Panc1 (cell line): ENCODE data around the gene SDK1.

ENCODE experiments used
- POLR2AphosphoS5 ChIP-seq: IDR thresholded peaks from 2 replicates; pipeline ENCODE4 v1.6.1; 2012; ENCODE audit warnings: mild to moderate bottlenecking, low read depth, low read length, moderate library complexity
- TCF7L2 ChIP-seq: IDR thresholded peaks from 2 replicates; pipeline ENCODE4 v1.6.1; 2011; ENCODE audit warnings: mild to moderate bottlenecking, low read depth, low read length, inconsistent platforms
- TF ChIP-seq, protein P1 (sequence below): fragments of 450-650 bp; IDR thresholded peaks from 2 replicates; pipeline ENCODE4 v1.5.1; 2017; ENCODE audit warnings: mild to moderate bottlenecking
- TF ChIP-seq, protein P2 (sequence below), 2 experiments: IDR thresholded peaks; 2 replicates each; pipeline ENCODE4 v1.6.1; 2011 to 2012; ENCODE audit warnings: low read depth in 2 of 2, control low read depth in 1 of 2, low read length in 1 of 2, mild to moderate bottlenecking in 1 of 2, moderate library complexity in 1 of 2; ENCODE audit not compliant: insufficient read depth in 1 of 2

DNA sequence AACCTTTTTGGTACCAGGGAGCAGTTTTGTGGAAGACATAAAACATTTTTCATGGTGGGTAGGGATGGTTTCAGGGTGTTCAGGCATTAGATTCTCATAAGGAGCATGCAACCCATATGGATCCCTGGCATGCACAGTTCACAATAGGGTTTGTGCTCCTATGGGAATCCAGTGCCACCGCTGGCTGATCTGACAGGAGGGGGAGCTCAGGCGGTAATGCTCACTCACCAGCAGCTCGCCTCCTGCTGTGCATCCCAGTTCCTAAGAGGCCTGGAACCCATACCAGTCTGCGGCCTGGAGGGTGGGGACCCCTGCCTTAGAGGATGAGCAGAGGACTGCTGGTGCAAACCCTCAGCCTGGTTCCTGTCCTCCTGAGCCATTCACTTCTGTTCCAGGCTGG lies 561.7 kb downstream of the SDK1 start:
- TF ChIP-seq, protein P1, sequence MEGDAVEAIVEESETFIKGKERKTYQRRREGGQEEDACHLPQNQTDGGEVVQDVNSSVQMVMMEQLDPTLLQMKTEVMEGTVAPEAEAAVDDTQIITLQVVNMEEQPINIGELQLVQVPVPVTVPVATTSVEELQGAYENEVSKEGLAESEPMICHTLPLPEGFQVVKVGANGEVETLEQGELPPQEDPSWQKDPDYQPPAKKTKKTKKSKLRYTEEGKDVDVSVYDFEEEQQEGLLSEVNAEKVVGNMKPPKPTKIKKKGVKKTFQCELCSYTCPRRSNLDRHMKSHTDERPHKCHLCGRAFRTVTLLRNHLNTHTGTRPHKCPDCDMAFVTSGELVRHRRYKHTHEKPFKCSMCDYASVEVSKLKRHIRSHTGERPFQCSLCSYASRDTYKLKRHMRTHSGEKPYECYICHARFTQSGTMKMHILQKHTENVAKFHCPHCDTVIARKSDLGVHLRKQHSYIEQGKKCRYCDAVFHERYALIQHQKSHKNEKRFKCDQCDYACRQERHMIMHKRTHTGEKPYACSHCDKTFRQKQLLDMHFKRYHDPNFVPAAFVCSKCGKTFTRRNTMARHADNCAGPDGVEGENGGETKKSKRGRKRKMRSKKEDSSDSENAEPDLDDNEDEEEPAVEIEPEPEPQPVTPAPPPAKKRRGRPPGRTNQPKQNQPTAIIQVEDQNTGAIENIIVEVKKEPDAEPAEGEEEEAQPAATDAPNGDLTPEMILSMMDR = no peak
- TF ChIP-seq, protein P2, sequence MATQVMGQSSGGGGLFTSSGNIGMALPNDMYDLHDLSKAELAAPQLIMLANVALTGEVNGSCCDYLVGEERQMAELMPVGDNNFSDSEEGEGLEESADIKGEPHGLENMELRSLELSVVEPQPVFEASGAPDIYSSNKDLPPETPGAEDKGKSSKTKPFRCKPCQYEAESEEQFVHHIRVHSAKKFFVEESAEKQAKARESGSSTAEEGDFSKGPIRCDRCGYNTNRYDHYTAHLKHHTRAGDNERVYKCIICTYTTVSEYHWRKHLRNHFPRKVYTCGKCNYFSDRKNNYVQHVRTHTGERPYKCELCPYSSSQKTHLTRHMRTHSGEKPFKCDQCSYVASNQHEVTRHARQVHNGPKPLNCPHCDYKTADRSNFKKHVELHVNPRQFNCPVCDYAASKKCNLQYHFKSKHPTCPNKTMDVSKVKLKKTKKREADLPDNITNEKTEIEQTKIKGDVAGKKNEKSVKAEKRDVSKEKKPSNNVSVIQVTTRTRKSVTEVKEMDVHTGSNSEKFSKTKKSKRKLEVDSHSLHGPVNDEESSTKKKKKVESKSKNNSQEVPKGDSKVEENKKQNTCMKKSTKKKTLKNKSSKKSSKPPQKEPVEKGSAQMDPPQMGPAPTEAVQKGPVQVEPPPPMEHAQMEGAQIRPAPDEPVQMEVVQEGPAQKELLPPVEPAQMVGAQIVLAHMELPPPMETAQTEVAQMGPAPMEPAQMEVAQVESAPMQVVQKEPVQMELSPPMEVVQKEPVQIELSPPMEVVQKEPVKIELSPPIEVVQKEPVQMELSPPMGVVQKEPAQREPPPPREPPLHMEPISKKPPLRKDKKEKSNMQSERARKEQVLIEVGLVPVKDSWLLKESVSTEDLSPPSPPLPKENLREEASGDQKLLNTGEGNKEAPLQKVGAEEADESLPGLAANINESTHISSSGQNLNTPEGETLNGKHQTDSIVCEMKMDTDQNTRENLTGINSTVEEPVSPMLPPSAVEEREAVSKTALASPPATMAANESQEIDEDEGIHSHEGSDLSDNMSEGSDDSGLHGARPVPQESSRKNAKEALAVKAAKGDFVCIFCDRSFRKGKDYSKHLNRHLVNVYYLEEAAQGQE (IDR thresholded peaks at IDR 0.05; ENCODE audit: insufficient read depth in 1 of 2, low read depth in 2 of 2, low read length in 1 of 2) = no peak
- TF ChIP-seq POLR2AphosphoS5 (no peak), TCF7L2 (no peak)
